B cell (primary cell): ENCODE results near the gene GSTO2. TPM values are rescaled to one million over a fixed set of nuclear protein-coding genes. Genes with fewer than 3 reads are reported as not detected.
A peak's percentile ranks its signal among the peaks of the same experiment; 100 is the strongest.

ENCODE experiments used
- ATAC-seq: fragments of 200-7000 bp; cut with Tn5 transposase; one replicate; pipeline ENCODE4 v1.10.0; 2021; ENCODE audit warnings: low read depth, mild to moderate bottlenecking, moderate number of reproducible peaks, moderate library complexity
- CTCF ChIA-PET: fragments of 350-600 bp; sonication (Branson Sonifier 250); formaldehyde crosslinking; loops from one replicate; lab custom pipeline; 2021; ENCODE audit warnings: antibody characterized with exemption, inconsistent platforms; lab: Charles Lee
- POLR2A ChIA-PET: fragments of 350-600 bp; sonication (Branson Sonifier 250); formaldehyde crosslinking; loops from one replicate; lab custom pipeline; 2021; ENCODE audit warnings: antibody characterized with exemption; lab: Charles Lee
- DNase-seq: peaks from one replicate; pipeline ENCODE4 v3.0.0; 2013
- H2AFZ ChIP-seq: 2 replicates; pipeline ENCODE4 v1.6.1; 2012; ENCODE audit warnings: mild to moderate bottlenecking, low read depth, low read length; ENCODE audit not compliant: insufficient read depth, poor library complexity, severe bottlenecking
- H3K27ac ChIP-seq, 2 donors: 1 replicate in 1 of 2; 2 replicates in 1 of 2; pipeline ENCODE4 v1.5.1; 2012 to 2013; ENCODE audit warnings: low read length in 2 of 2, mild to moderate bottlenecking in 2 of 2, moderate library complexity in 1 of 2
- H3K27me3 ChIP-seq, 4 experiments: fragments of 200-600 bp in 1 of 4; sonication (generic) in 1 of 4; replicated peaks in 1 of 4; 1 replicate in 2 of 4; 2 replicates in 2 of 4; pipeline versions ENCODE4 v1.6.1 to v1.7.0; 2013 to 2016; ENCODE audit warnings: low read length in 3 of 4, mild to moderate bottlenecking in 2 of 4, mixed read lengths in 1 of 4, moderate library complexity in 1 of 4; ENCODE audit not compliant: insufficient read depth in 4 of 4, control insufficient read depth in 3 of 4; ENCODE audit errors: control extremely low read depth in 1 of 4
- H3K36me3 ChIP-seq, 2 experiments: replicated peaks in 1 of 2; 1 replicate in 1 of 2; 2 replicates in 1 of 2; pipeline versions ENCODE4 v1.6.1 to v1.7.1; 2013; ENCODE audit warnings: low read length in 1 of 2; ENCODE audit not compliant: insufficient read depth in 2 of 2, control insufficient read depth in 1 of 2; ENCODE audit errors: control extremely low read depth in 1 of 2, extremely low read depth in 1 of 2
- H3K4me1 ChIP-seq, 2 donors: fragments of 200-600 bp in 1 of 2; sonication (generic) in 1 of 2; 1 replicate in 1 of 2; 2 replicates in 1 of 2; pipeline versions ENCODE4 v1.5.1 to v1.6.1; 2013 to 2017; ENCODE audit warnings: low read length in 2 of 2; ENCODE audit not compliant: control insufficient read depth in 2 of 2, insufficient read depth in 2 of 2
- H3K4me2 ChIP-seq: replicated peaks from 2 replicates; pipeline ENCODE3; 2012; ENCODE audit warnings: mild to moderate bottlenecking, low read depth, low read length; ENCODE audit not compliant: poor library complexity, severe bottlenecking
- H3K4me3 ChIP-seq, 5 experiments: fragments of 200-600 bp in 1 of 5; sonication (generic) in 1 of 5; 1 replicate in 3 of 5; 2 replicates in 2 of 5; pipeline versions ENCODE4 v1.5.1 to v1.7.0; 2011 to 2016; ENCODE audit warnings: low read length in 4 of 5, mild to moderate bottlenecking in 4 of 5, low read depth in 2 of 5, control low read depth in 1 of 5, moderate library complexity in 1 of 5; ENCODE audit not compliant: insufficient read depth in 1 of 5; ENCODE audit errors: control extremely low read depth in 1 of 5, extremely low read depth in 1 of 5
- H3K79me2 ChIP-seq: fragments of 200-600 bp; sonication (generic); one replicate; pipeline ENCODE4 v1.6.0; 2016; ENCODE audit warnings: low read length; ENCODE audit not compliant: control insufficient read depth, insufficient read depth
- H3K9ac ChIP-seq: fragments of 200-600 bp; sonication (generic); 2 replicates; pipeline ENCODE4 v1.6.1; 2017; ENCODE audit warnings: mild to moderate bottlenecking, low read length, moderate library complexity
- H3K9me3 ChIP-seq, 3 donors: one replicate each; pipeline versions ENCODE4 v1.6.1 to v1.7.1; 2013; ENCODE audit warnings: low read length in 2 of 3; ENCODE audit not compliant: control insufficient read depth in 2 of 3, insufficient read depth in 1 of 3; ENCODE audit errors: control extremely low read depth in 1 of 3
- H4K20me1 ChIP-seq: 2 replicates; pipeline ENCODE4 v1.6.0; 2012; ENCODE audit warnings: mild to moderate bottlenecking, low read length; ENCODE audit not compliant: insufficient read depth, control insufficient read depth, poor library complexity, severe bottlenecking
- H3K27ac Mint-ChIP-seq: one replicate; pipeline ENCODE4 v1.8.0; 2021; ENCODE audit warnings: mixed read lengths
- H3K27me3 Mint-ChIP-seq: one replicate; pipeline ENCODE4 v1.8.0; 2021; ENCODE audit warnings: mixed read lengths
- H3K4me1 Mint-ChIP-seq: one replicate; pipeline ENCODE4 v1.8.0; 2021; ENCODE audit warnings: mixed read lengths
- H3K4me3 Mint-ChIP-seq: one replicate; pipeline ENCODE4 v1.8.0; 2021; ENCODE audit warnings: mixed read lengths
- H3K9me3 Mint-ChIP-seq: one replicate; pipeline ENCODE4 v1.8.0; 2022; ENCODE audit warnings: mixed read lengths; ENCODE audit not compliant: insufficient read depth
- CTCF ChIP-seq: fragments of 200-600 bp; IDR thresholded peaks from one replicate; pipeline ENCODE4 v1.8.0; 2022; ENCODE audit warnings: antibody characterized with exemption, mild to moderate bottlenecking
- EZH2 ChIP-seq: IDR thresholded peaks from 2 replicates; pipeline ENCODE4 v1.6.1; 2012; ENCODE audit warnings: borderline replicate concordance, low read depth, mild to moderate bottlenecking, moderate library complexity, low read length; ENCODE audit not compliant: insufficient read depth, poor library complexity, severe bottlenecking
- WGBS: methylation state at CpG from one replicate; pipeline ENCODE4 v1.1.5; 2013; ENCODE audit warnings: missing lambda C conversion rate; ENCODE audit not compliant: insufficient coverage; 5-methylcytosine and 5-hydroxymethylcytosine counted together
- intact Hi-C: fragments of 100-400 bp; cut with micrococcal nuclease; formaldehyde crosslinking; loops from one replicate; pipeline ENCODE4 v1.10.0; 2022
- polyA plus RNA-seq: library from polyadenylated mRNA; depleted of rRNA; stranded (reverse); fragments of >200 nt; gene quantifications from 2 replicates; pipeline ENCODE4 v1.2.3, GENCODE V29; 2012
- total RNA-seq, 2 donors: library from RNA; stranded (reverse); fragments of 120-200 nt in 1 of 2; gene quantifications; 1 replicate in 1 of 2; 2 replicates in 1 of 2; pipeline versions ENCODE4 v1.2.3 to v1.2.4, GENCODE V29; 2013 to 2022

GSTO2 gene
- total and polyA plus RNA-seq, 2 donors (not counting 1 experiment from before 2014, with no cell fraction given): 0.16 to 0.89 TPM

DNA sequence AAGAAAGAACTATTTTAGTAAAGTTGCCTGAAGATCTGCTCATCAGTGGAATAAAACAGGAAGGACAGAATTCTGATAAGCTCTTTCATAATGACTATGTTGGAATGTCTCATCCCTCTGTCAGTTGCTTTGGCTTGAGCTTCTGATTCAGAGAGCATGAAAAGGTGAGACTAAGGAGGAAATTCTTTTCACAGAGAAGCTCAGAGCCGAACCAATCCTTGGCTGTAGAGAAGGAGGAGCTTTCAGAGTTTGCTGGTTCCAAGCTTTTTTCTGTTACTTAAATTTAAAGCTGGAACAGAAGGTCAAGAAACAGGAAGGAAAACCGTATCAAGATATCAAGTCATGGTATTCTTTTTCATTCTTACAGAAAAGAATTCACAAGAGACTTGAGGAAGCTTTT lies 24.0 kb downstream of the GSTO2 start:
- Histone ChIP-seq H4K20me1 (no peaks in the 10 kb centered on the region), H3K4me2 (no peak overlapping the region), H3K27me3 (peaks cover 0 to 16% (median 6%) of the 10 kb centered on the region in 4 experiments), H3K4me1 (peaks cover 4 to 8% of the 10 kb centered on the region in 2 donors), H3K27ac (no peak overlapping the region), H3K36me3 (no peaks in the 10 kb centered on the region), H3K9ac (no peak overlapping the region), H3K4me3 (no peak overlapping the region), H3K9me3 (no peaks in the 10 kb centered on the region), H3K79me2 (no peaks in the 10 kb centered on the region), H2AFZ (peak overlapping the region; percentile 17)
- ChIA-PET CTCF (interaction anchor here (0.5 to 9.9 kb wide), 8 partner anchors 10 to 209 kb away, joined by 3 to 221 read pairs (median 21); partner anchors contain the start of genes CFAP58 and ITPRIP), POLR2A (no interaction called here)
- H3K27me3 Mint-ChIP-seq: peaks cover 32% of the 10 kb centered on the region
- intact Hi-C loops: no loop called here
- DNase-seq (no peak), ATAC-seq (no peak)
- H3K4me3 Mint-ChIP-seq: no peak overlapping the region
- TF ChIP-seq EZH2: no peak
- no peak for TF ChIP-seq CTCF
- H3K4me1 Mint-ChIP-seq: peaks cover 5% of the 10 kb centered on the region
- no peak overlapping the region for H3K27ac Mint-ChIP-seq
- WGBS: no CpG with 5 or more reads among the region's 2 CpGs
- no peaks in the 10 kb centered on the region for H3K9me3 Mint-ChIP-seq

DNA sequence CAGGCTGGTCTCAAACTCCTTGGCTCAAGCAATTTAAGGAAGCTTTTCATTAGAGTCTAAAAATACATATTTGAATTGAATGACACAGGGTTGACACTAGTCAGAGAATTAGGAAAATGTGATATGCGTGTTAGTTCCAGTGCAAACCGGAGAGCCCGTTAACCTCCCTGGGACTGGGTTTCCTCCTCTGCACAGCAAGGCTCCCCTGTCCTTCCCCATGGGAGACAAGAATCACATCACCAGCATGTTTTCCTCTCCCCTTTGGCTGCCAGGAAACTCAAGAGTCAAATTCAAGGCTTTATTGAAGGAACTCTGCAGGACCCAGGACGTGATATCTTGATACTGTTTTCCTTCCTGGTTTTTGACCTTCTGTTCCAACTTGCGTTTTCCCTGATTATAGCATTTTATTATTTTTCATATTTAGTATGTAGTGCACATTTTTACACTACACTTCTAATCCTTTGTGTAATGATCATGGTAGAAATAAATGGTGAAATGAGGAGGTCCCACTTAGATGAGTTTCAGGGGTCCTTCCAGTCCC lies 24.9 kb downstream of the GSTO2 start:
- Histone ChIP-seq H3K79me2 (no peaks in the 10 kb centered on the region), H3K27me3 (peaks cover 0 to 11% (median 6%) of the 10 kb centered on the region in 4 experiments), H4K20me1 (no peaks in the 10 kb centered on the region), H3K9me3 (no peaks in the 10 kb centered on the region), H3K27ac (no peak overlapping the region), H3K9ac (no peak overlapping the region), H3K4me2 (no peak overlapping the region), H3K36me3 (no peaks in the 10 kb centered on the region), H3K4me3 (no peak overlapping the region), H2AFZ (no peak overlapping the region), H3K4me1 (peaks cover 4 to 8% of the 10 kb centered on the region in 2 donors)
- H3K27ac Mint-ChIP-seq: no peak overlapping the region
- H3K9me3 Mint-ChIP-seq: no peaks in the 10 kb centered on the region
- DNase-seq (no peak), ATAC-seq (no peak)
- no peak overlapping the region for H3K4me3 Mint-ChIP-seq
- H3K4me1 Mint-ChIP-seq: peaks cover 5% of the 10 kb centered on the region
- intact Hi-C loops: no loop called here
- 100% methylated on average over 3 of the region's 5 CpGs for WGBS
- no peak for TF ChIP-seq EZH2
- no peak for TF ChIP-seq CTCF
- H3K27me3 Mint-ChIP-seq: peaks cover 27% of the 10 kb centered on the region
- ChIA-PET CTCF (interaction anchor here (4.7 to 9.9 kb wide), 4 partner anchors 12 to 58 kb away, joined by 26 to 221 read pairs (median 107); partner anchors contain the start of genes CFAP58 and ITPRIP), POLR2A (no interaction called here)
